ENCODE measurements around the gene RIBC2.

RIBC2 gene

DNA sequence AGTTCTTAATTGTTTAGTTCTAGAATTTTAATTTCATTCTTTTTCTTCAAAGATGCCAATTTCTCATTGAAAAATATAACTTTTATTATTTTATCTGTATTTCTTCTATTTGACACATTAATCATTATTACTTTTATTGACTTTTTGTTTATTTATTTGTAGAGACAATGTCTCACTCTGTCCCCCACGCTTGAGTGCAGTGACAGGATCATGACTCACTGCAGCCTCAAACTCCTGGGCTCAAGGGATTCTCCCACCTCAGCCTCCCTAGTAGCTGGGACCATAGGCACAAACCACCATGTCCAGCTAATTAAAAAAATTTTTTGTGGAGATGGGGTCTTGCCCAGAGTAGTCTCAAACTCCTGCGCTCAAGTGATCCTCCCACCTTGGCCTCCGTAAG is 58.9 kb downstream of the RIBC2 start:
- no peak for DNase-seq (ENCODE audit: low read depth in 2 of 2)

DNA sequence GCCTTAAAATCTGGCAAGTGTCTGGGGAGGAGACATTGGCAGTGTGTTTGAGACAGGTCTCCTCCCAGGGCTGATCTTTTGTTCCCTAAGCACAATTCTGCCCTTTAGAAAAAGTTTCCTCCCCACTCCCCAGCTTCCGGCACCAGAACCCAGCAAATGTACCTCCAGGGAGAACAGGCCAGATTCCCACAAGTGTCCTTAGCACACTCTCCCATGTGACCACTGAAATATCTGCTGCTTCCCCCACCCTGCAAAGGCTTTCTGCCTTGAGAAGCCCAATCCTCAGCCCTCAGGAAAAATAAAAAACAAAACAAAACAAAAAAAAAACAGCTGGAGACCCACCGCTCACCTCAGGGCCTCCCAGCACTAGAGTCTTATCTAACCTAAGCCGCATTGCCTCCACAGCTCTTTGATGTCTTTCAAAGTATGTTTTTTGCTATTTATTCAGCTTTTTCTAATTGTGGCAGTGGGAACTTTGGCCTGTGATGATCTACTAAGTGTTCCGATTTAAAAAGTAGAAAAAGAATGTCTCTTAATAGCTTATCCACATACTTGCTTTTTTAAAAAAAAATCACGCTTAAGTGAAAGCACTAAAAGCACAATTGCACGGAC is 60.2 kb downstream of the RIBC2 start:
- DNase-seq (ENCODE audit: low read depth in 2 of 2) = no peak

DNA sequence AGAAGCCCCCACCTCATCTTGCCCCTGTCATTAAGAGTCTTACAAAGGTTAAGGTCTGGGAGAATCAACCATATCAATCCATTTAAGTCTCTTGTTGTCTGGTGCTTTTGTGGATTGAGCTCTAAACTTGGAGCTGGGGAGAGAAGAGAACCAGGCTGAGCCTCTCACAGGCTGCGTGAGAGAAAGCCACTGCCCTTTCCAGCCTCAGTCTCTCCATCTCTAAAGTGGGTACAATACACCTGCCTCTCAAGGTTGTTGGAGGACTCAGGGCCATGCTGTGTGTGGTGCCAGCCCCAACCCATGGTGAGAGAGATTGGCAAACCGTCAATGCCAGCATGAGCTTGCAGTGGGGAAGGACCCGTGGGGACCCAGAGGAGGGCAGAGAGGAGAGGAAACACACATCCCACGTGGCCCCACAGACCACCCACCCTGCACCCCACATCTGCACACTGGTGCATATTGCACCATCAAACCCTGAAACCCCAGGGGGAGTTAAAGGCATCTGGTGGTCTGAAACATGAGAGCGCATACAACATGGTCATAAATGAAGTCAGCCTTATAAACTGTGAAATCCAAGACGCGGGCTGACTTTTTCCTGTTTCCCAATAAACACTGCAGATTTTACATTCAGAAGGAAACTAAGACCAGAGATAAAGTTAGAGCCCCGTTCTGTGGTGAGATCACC is 61.7 kb downstream of the RIBC2 start:
- no peak for DNase-seq (ENCODE audit: low read depth in 2 of 2)

DNA sequence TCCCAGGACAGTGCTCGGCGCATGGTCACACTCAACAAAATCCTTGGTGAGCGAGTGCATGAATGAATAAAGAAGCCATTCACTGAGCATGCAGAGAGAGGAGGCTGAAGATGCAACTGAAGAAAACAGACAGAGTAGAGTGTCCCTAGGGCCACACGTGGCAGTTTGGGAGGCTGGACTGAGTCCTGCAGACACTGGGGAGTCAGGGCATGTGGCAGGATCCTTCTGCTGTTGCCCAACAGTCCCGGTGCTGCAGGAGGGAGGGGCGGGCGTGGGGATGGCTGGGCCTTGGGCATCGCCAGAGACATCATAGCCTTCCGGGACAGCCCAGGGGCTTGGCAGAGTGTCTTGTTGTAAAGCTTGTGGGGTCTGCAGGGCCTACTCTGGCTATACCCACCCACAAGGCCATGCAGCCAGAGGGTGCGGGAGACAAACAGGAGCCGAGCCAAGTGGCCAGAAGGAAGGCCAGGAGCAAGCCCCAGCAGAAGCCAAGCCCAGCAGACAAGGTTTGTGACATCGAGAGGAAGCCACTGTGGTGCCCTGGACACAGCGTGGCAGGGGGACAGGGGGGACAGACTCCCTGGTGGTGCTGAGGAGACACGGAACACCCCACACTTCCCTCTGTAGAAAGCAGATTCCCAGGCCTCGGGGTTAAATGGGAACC is 62.5 kb downstream of the RIBC2 start:
- no peak for DNase-seq (ENCODE audit: low read depth in 2 of 2)

DNA sequence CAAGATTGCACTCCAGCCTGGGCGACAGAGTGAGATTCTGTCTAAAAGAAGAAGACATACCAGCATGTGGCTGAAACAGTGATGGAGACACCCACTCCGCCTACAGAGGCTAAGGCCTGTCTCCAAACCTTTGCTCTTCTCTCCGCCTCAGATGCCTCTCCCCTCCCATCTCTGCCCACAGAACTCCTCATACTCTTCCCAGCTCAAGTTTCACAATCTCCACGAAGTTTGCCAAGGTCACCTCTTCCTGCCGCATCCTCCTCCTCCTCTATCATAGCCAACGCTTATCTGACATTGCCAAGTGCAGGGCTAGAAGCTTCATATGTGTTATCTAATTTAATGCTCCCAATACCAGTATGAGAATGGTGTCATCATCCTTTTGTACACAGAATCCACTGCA is 63.3 kb downstream of the RIBC2 start:
- DNase-seq (ENCODE audit: low read depth in 2 of 2) = no peak

DNA sequence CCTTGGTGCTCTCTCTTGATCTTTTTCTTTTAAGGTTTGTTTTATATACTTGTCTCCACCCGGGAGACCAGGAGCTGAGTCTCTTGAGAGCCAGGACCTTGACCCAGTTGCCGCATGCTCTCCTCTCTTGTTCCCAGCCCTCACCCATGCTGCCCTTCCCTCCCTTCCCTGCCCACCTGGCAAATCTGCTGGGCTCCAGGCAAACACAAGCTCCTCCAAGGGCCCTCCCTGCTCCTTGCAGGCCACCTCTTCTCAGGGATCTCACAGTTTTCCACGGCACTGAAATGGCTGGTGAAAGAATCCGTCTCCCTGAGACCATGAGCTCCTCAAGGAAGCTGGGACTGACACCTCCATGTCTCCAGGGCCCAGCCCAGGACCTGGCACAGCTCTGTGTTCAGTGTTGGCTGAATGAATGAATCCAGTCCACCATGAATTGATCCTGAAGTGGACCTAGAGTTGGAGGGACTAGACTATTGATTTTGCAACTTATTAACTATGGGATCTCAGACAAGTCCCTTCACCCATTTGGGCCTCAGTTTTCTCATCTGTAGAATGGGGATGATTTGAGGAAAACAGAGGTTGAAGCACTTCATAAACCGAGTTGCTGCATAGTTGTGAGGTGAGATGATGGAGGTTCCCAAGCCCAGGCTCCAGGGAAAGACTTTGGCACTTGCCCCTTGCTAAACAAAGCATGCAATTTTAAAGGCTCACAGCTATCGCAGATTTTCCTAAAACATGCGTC is 64.0 kb downstream of the RIBC2 start:
- DNase-seq (ENCODE audit: low read depth in 2 of 2) = no peak

DNA sequence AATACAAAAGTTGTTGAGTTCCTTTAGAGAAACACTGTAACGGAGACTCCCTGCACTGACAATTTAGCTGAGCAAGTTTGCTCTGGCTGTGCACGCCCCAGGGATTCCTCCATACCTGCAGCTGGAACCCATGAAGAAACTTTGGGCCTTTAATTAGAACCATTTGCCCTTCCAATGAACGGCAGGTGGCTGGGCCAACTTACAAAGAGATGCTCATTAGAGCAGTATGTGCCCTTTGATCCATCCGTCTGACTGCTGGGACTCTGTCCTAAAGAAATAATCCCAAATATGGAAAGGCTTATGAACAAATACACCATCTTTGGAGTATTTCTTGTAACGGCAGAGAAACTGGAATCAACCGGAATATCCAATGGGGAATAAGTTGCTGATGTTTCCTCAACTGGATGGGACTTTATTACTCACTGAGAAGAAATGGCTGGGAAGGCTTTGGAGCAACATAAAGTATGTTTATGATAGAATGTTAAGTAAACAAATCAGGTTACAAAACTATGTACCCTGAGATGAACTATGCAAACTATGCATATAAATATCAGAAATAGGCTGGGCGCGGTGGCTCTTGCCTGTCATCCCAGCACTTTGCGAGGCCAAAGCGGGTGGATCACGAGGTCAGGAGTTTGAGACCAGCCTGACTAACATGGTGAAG is 64.7 kb downstream of the RIBC2 start:
- no peak for DNase-seq (ENCODE audit: low read depth in 2 of 2)

DNA sequence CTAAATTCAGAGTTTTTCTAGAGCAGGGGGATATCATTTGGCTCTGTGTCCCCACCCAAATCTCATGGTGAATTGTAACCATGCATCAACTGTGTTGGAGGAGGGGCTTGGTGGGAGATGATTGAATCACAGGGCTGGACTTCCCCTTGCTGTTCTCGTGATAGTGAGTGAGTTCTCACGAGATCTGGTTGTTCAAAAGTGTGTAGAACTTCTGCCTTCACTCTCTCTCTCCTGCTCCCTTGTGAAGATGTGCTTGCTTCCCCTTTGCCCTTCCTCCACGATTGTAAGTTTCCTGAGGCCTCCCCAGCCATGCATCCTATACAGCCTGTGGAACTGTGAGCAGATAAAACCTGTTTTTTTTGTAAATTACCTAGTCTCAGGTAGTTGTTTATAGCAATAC is 67.2 kb downstream of the RIBC2 start:
- no peak for DNase-seq (ENCODE audit: low read depth in 2 of 2)

DNA sequence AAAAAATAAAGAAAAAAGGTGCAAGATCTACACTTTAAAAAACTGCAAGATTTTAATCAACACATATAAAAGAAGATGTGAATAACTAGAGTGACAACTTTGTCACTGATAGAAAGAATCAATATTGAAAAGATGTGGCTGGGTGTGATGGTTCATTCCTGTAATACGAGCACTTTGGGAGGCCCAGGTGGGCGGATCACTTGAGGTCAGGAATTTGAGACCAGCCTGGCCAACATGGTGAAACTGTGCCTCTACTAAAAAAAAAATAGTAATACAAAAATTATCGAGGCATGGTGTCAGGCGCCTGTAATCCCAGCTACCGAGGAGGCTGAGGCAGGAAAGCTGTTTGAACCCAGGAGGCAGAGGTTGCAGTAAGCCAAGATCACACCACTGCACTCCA is 68.2 kb downstream of the RIBC2 start:
- no peak for DNase-seq (ENCODE audit: low read depth in 2 of 2)

Data from activated CD8-positive, alpha-beta memory T cell treated with anti-CD3 and anti-CD28 coated beads for 4 hours (primary cell).